HG03575 (cell line): Measurements from ENCODE around the gene EFHC1.

Source experiments
- ATAC-seq: cut with Tn5 transposase; IDR thresholded peaks from one replicate; pipeline ENCODE4 v1.9.1; 2021; ENCODE audit not compliant: unreplicated experiment, insufficient number of reproducible peaks, low FRiP score; ENCODE audit errors: extremely low read depth

The EFHC1 gene

DNA sequence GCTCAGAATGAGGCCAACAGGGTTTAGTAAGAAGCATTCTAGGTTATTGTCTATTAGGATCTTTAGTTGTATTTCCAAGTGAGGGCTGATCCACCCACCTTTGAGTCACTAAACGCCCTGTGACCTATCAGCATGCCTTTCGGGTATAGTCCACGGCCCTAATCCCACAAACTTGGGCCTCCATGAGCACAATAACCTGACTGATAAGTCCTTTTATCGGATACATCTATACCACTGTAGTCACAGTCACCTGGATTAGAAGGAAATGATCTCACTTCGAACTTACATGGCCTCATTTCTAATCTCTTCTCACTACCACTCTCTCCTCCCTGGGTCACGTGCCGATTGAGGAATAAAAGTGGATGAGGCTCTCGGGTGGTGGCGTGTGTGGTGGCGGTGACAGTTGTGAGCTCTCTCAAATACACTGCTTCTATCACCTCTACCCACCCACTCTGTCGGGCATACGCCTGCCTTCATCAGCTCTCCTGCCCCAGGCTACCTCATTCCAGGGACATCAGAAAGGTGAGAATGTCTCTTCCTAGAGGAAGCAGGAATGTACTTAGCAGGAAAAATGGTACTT, 91.5 kb downstream of the EFHC1 start:
- ATAC-seq = no peak

DNA sequence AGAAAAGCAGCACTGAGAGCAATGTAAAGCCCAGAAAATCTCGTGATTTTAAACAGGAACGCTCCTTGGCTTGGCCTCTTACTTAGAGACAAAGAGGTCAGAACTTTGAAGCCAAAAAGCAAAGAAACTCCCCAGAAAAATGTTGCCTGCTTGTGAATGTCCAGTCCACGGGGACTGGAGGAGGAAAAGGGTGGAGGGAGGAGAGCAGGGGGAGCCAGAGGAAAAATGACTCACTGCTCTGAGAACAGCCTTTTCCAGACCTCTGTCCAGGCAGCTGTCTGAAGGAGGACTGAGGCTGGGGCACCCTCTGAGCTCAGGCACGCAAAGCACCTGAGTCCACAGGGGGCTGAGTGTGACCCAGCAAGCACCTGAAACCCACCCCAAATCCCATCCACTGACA, 92.1 kb downstream of the EFHC1 start:
- ATAC-seq = no peak

DNA sequence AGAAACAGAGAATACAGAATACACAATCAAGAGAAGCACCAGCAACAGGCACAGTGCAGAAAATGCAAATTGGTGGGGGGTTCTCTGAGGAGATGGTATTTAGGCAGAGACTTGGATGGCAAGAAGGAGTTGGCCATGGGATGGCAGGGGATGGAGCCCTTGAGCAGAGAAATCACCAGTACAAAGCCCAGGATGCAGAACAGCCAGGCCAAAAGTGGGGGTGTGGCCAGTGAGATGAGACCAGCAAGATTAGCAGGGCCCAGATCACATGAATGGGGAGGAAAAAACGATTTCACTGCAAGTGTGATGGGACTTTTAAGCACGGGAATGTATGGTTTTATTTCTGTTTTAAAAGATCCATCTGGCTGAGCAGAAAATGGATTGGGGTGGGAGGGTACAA, 93.3 kb downstream of the EFHC1 start:
- no peak for ATAC-seq

DNA sequence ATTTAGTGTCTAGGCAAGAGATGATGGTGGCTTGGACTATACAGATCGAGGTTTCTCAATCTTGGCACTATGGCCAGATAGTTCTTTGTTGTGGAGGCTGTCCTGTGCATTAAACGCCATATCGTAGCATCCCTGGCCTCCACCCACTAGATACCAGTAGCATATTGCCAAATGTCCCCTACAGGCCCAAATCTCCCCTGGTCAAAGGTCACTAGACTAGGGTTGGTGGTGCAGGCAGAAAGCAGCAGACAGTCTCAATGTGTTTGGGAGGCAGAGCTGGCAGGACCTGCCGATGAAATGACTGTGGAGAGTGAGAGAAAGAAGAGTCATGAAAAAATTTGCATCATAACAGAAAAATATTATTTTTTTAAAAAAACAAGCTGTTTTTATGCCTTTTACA, 93.8 kb downstream of the EFHC1 start:
- no peak for ATAC-seq

DNA sequence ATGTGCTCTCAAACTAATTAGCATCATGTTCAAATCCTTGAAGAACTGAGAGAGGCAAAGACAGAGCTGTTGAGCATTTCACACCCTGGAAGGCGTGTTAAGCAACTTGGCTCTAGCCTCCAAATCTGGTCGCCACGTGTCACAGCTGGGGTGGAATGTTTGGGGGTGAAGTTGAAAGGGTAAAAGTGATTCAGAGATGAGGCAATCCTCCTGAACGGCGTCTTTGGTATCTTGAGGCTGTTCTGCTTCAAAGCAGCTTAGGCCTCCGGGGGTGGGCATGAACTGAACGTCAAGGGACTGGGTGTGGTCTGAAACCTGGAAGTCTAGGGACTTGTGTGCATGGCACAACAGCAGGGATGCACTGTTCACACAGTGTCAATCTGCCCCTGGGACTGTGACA, 94.4 kb downstream of the EFHC1 start:
- no peak for ATAC-seq

DNA sequence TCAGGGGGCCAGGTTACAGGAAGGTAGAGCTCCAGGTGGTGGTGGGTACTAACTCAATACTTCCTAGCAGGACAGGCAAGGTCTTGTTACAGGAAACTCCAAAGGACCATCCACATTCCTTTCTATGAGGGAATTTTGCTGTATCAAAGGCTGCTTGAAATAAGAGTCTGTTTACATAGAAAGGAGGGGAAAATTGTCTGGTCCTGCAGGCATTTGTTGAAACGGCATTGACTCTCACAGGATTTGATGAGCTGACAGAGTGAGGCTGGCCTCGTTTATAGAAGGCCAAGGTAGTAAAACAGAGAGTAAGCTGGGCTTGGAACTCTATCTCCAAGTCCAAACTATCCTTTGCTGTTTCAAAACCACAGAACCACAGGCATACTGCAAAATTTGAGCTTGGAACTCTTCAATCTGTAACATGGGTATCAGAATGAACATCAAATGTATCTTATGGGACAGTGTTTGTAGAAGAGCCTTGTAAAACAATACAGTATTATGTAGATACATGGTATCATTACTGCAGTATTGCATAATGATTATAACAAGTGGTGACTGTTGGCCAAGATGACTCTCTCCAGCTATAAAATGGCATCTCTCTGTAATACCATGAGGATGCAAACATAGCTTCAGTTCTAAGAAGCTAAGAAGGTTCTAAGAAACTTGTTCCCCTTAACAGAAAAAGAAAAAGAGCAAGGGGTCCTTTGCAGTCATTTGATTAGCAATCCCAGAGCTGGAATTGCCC, 95.2 kb downstream of the EFHC1 start:
- ATAC-seq = no peak

DNA sequence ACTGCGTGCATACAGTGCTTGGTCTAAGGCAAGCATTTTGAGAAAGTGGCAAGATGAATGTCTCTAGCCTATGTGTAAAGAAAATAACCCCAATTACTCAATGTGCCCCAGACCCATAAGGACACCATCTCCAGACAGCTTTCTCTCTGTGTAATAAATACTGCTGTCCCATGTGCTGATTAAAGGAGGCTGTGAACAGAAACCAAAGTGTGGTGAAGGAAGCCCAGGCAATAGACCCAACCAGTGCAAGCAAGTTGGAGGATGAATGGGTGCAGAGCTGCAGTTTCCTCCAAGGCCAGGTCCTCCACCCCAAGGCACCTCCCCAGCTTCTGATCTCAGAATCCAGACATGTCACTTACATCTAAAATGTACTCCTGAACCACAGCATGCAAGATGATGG, 96.1 kb downstream of the EFHC1 start:
- ATAC-seq = no peak

DNA sequence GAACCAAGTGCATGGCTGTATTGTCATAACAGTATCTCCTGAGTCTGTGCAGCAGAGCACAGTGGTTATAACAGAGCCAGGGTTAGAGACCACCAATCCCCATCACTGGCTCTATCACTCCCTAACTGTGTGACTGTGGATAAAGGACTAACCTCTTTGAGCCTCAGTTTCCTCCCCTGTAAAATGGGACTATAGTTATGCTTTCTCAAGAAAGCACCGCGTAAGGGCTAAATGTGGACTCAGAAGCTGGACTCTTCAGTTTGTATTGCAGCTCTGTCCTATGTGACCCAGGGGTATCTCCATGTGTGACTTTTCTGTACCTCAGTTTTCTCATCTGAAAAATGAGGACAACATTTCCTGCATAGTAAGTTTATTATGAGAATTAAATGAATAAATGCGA, 96.8 kb downstream of the EFHC1 start:
- no peak for ATAC-seq

DNA sequence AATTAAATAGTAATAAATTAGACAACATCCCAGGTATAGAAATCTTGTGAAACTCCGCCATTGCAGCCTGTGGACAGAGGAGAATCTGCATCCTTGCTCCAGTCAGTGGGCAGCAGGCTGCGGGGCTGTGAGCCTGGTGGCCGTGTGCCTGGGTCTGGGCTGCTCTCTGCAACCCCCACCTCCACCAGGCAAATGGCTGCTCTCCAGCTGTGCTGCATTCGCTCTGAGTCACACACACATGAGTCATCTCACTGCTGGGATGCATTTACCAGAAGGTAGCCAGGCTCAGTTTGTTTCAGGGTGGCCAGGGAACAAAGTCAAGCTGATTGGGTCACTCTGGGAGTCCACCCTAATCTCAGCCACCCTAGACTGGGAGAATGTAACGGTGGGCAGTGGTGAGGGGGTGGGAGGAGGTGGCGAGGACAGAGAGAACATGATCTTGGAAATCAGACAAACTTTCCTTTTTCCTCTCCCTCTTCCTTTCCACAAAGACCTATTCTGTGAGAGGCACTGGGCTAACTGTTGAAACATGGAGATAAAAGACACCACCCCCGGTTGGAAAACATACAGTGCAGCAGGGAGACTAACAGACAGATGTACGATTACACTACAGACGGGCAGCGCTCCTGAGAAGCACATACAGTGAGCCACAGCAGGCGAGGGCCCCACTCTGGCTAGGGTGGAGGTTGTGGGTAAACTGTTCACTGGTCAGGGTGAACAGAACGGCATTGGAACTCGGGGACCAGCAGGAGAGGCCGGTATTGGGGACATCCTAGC, 97.5 kb downstream of the EFHC1 start:
- ATAC-seq = peak; percentile 95

DNA sequence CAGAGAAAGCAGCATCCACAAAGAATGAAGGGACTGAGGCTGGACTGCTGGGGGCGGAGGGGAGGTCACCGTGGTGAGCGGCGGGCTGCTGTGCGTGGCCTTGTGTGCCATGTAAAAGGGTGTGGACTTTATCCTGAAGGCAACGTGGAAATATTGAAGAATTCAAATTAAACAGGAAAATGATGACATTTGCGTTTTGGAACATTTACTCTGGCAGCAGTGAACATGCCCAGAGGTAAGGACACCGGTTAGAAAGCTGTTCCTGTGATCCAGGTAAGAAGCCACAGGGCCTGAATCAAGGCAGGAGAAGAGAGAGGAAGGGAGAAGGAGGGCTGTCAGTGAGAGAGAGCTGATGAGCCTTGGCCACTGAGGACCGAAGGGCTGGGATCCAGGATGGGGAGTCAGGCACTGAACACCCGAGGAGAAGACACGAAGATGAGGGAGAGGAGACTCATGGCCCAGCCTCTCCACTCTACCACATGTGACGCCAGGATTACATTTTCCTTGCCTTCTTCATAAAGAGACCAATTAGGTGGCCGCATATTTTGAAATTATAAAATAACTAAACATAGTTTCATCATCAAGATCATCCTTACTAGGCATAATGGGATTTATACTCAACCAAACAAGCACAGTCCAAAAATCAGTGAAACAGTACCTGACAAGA, 98.3 kb downstream of the EFHC1 start:
- no peak for ATAC-seq

DNA sequence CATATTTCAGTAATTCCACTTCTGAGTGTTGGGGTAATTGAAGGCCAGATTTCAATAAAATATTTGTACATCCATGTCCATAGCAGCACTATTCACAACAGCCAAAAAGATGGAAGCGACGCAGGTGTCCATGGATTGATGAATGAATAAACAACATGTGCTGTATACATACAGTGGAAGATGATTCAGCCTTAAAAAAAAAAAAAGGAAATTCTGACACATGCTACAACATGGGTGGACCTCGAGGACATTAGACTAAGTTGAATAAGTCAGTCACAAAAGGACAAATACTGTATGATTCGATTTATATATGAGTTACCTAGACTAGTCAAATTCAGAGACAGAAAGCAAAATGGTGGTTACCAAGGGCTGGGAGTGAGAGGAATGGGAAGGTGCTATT, 99.5 kb downstream of the EFHC1 start:
- ATAC-seq = no peak

DNA sequence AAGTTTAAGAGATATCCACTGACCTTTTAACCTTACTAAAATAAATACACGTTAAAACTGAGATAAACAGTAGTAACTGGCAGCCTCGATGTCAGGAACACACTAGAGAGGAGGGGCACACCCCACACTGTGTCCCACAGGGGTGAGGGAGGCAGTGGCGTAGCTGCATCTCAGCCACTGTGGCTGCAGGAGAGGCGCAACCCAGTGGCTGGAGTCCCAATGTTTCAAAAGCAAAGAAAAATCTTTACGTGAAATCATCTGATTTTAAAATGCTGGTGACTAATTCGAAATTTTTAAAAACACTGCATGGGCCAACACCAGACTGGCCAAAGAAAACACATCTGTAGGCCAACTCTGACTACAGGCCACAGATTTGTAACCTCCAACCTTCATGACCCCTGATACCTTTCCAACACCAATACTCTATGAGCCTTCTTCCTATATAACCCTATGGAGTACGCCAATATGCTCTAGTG, 102.0 kb downstream of the EFHC1 start:
- ATAC-seq = no peak

DNA sequence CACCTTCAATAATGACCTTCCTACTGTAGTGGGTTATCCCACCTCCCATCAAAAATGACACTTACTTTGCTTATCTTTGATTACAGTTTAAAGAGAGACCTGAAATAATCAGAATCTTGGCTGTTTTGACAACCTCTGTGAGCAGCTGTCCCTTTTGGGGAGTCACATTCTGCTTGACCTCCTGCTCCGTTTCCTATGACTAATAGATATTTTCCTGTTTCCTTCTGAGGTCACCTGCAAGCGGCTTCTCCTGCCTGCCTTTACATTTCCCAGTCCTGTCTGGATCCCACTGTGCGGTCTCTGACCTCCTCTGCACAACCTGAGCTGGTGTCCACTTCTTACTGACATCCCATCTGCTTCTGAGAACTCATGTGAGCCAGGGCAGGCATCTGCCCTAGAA, 102.5 kb downstream of the EFHC1 start:
- no peak for ATAC-seq

DNA sequence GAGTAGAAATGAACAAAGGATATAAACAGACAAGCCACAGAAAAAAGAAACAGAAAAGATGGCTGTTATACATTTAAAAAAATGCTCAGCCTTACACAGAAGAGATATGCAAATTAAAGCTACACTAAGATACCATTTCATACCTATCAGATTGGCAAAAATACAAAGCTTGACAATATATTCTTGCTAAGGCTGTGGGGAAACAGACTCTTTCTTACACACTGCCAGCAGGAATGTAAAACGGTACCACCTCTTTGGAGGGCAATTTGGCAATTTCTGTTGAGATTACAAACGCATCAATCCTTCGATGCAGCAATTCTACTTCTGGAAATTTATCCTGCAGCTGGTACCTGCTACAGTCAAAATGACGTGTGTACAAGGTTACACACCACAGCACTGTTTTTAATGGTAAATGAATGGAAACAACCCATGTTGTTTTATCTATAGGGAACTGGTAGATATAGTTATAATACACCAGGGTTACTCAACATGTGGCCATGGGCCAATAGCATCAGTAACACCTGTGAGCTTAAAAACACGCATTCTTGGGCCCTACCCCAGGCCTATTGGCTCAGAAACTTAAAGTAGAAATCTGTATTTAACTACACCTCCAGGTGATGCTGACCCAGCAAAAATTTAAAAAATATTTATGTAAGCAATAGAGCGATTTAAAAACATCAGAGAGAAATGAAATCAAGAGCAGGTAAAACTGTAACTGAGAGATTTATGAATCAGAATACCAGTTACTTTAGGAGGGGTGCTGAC, 103.4 kb downstream of the EFHC1 start:
- no peak for ATAC-seq

DNA sequence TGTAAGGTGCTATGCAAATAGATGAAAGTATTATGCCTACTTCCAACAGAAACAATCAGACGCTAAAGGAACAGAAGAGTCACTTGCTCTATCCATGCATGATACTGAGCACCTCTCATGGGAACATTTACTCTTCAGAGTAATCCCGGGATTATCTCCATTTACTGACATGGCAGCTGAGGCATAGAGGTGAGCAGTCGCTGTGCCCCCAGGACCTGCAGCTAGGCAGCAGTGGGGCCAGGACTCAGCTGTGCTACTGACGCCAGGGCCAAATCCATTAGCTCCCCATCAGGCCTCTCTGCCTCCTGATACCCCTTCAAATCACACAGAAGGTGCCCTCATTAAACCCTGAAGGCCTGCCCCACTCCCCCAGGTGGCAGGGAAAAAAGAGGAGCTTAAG, 104.8 kb downstream of the EFHC1 start:
- no peak for ATAC-seq

DNA sequence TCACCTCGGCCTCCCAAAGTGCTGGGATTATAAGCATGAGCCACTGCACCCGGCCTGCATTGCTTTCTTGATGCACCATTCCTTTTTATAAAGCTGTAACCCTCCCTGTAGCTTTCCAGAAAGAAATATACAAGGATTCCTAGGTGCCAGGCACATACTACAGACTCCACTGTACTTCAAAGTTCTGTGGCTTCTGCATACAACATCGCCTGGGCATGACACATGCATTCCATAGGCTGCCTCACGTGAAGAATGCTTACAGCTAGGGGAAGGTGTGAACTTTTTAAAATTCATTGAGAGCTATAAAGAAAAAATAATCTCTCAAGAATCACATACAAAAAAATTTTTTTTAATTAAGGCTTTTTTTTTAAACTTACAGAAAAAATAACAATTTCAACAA, 106.5 kb downstream of the EFHC1 start:
- no peak for ATAC-seq

DNA sequence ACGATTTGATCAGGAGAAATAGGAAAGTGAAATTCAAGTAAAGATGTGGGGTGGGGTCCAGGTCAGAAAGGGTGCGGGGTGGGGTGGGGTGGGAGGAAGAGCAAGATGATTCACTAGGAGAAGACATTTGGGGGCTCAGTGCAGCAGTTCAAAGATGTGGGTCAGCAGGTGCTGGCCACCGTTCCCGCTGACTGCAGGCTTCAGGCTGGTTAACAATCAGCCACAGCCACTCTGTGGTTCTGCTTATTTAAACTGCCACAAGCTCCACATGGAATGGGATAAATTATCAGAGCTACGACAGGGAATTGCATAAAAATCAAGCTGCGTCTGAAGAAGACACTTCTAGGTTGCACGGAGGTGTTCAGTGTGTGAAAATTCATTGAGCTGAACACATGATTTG, 107.3 kb downstream of the EFHC1 start:
- no peak for ATAC-seq

DNA sequence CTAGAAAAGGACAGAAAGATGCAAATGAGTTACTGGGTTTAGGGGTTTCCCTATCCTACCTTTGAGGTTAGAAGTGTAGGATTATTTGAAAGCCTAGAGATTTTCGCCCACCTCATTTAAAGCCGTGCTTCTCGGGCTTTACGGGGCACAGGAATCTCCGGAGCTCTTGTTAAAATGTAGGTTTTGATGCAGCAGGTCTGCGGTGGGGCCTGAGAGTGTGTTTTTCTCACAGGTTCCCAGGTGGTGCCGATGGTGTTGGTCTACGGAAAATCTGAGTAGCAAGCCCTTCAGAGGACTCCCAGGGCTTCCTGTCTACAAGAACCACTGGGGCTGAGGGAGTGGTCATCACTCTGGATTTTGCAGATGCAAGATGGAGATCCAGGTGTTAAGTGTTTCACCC, 109.2 kb downstream of the EFHC1 start:
- ATAC-seq = no peak

DNA sequence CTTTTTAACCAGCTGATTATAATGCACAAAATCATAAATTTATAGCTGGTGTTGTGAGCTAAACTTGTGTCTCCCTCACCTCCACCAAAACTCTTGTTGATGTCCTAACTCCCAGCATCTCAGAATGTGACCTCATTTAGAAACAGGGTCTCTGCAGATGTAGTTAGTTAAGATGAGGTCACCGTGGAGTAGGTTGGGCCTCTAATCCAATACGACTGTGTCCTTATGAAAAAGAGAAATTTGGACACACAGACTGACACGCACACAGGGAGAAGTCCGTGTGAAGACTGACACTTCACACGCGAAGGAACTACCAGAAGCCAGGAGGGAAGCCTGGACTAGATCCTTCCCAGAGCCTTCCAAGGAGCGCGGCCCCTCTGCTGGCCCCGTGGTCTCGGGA, 110.2 kb downstream of the EFHC1 start:
- no peak for ATAC-seq
